ENCODE results near the gene ST7. TPM values are rescaled to one million over a fixed set of nuclear protein-coding genes. Genes with fewer than 3 reads are reported as not detected.

Gene ST7
- total RNA-seq, 2 experiments from 2014 or later: 9.6 to 10.7 TPM

GRCh38 chr7:117216436-117217069 lies 263.3 kb downstream of the ST7 start:
- TF ChIP-seq EZH2phosphoT487 (IDR thresholded peaks at IDR 0.05; ENCODE audit: borderline replicate concordance, low read depth, low read length) (no peak), CTCF (conservative IDR thresholded peaks at IDR 0.05; ENCODE audit: low read length) (no peak)
- H3K36me3 ChIP-seq (ENCODE audit: insufficient read depth, low read length): no peaks in the 10 kb centered on the region
- H3K27ac ChIP-seq (ENCODE audit: low read depth, low read length, poor library complexity, severe bottlenecking): no peak overlapping the region
- no peak for DNase-seq (ENCODE audit: low spot score)
- H3K4me1 ChIP-seq (ENCODE audit: insufficient read depth, low read length, poor library complexity, severe bottlenecking): no peaks in the 10 kb centered on the region
- no peak overlapping the region for H3K4me3 ChIP-seq (ENCODE audit: low read depth, low read length, poor library complexity, severe bottlenecking)
- H3K79me2 ChIP-seq (ENCODE audit: insufficient read depth, low read depth, low read length): no peaks in the 10 kb centered on the region
- ChIA-PET CTCF (ENCODE audit: unreplicated experiment) (no interaction called here), POLR2A (no interaction called here)
- BruUV-seq (replicated peaks): no TSS peak
- no peaks in the 10 kb centered on the region for H3K9me3 ChIP-seq (ENCODE audit: low read length)
- no peak overlapping the region for H2AFZ ChIP-seq (ENCODE audit: low read length)
- H3K4me2 ChIP-seq (ENCODE audit: low read length): no peak overlapping the region
- intact Hi-C loops (cut with micrococcal nuclease; ENCODE audit: unreplicated experiment): no loop called here
- no peaks in the 10 kb centered on the region for H3K9me2 ChIP-seq (ENCODE audit: insufficient read depth, low read length)
- no peaks in the 10 kb centered on the region for H4K20me1 ChIP-seq (ENCODE audit: insufficient read depth, low read length)

- no peaks in the 10 kb centered on the region for H3K4me1 ChIP-seq (ENCODE audit: insufficient read depth, low read length, poor library complexity, severe bottlenecking)
- BruUV-seq (replicated peaks): no TSS peak
- H3K79me2 ChIP-seq (ENCODE audit: insufficient read depth, low read depth, low read length): no peaks in the 10 kb centered on the region
- H2AFZ ChIP-seq (ENCODE audit: low read length): no peak overlapping the region
- no peak for TF ChIP-seq EZH2phosphoT487 (IDR thresholded peaks at IDR 0.05; ENCODE audit: borderline replicate concordance, low read depth, low read length)
- TF ChIP-seq CTCF (conservative IDR thresholded peaks at IDR 0.05; ENCODE audit: low read length): no peak
- no peaks in the 10 kb centered on the region for H4K20me1 ChIP-seq (ENCODE audit: insufficient read depth, low read length)
- no peaks in the 10 kb centered on the region for H3K9me2 ChIP-seq (ENCODE audit: insufficient read depth, low read length)
- POLR2A ChIA-PET: no interaction called here
- no peak for DNase-seq (ENCODE audit: low spot score)
- no peaks in the 10 kb centered on the region for H3K9me3 ChIP-seq (ENCODE audit: low read length)
- CTCF ChIA-PET (ENCODE audit: unreplicated experiment): no interaction called here
- intact Hi-C loops (cut with micrococcal nuclease; ENCODE audit: unreplicated experiment): no loop called here
- H3K4me3 ChIP-seq (ENCODE audit: low read depth, low read length, poor library complexity, severe bottlenecking): no peak overlapping the region
- no peaks in the 10 kb centered on the region for H3K36me3 ChIP-seq (ENCODE audit: insufficient read depth, low read length)
- H3K27ac ChIP-seq (ENCODE audit: low read depth, low read length, poor library complexity, severe bottlenecking): no peak overlapping the region
- H3K4me2 ChIP-seq (ENCODE audit: low read length): no peak overlapping the region
These were observed 264.1 kb downstream of the ST7 start for GRCh38 chr7:117217106-117218035.

- no peak for DNase-seq (ENCODE audit: low spot score)
- no peaks in the 10 kb centered on the region for H3K36me3 ChIP-seq (ENCODE audit: insufficient read depth, low read length)
- H3K79me2 ChIP-seq (ENCODE audit: insufficient read depth, low read depth, low read length): no peaks in the 10 kb centered on the region
- no peak overlapping the region for H2AFZ ChIP-seq (ENCODE audit: low read length)
- H4K20me1 ChIP-seq (ENCODE audit: insufficient read depth, low read length): no peaks in the 10 kb centered on the region
- no peaks in the 10 kb centered on the region for H3K4me1 ChIP-seq (ENCODE audit: insufficient read depth, low read length, poor library complexity, severe bottlenecking)
- TF ChIP-seq CTCF (conservative IDR thresholded peaks at IDR 0.05; ENCODE audit: low read length): no peak
- TF ChIP-seq EZH2phosphoT487 (IDR thresholded peaks at IDR 0.05; ENCODE audit: borderline replicate concordance, low read depth, low read length): no peak
- H3K4me3 ChIP-seq (ENCODE audit: low read depth, low read length, poor library complexity, severe bottlenecking): no peak overlapping the region
- POLR2A ChIA-PET: no interaction called here
- CTCF ChIA-PET (ENCODE audit: unreplicated experiment): no interaction called here
- no peaks in the 10 kb centered on the region for H3K9me3 ChIP-seq (ENCODE audit: low read length)
- H3K9me2 ChIP-seq (ENCODE audit: insufficient read depth, low read length): no peaks in the 10 kb centered on the region
- H3K27ac ChIP-seq (ENCODE audit: low read depth, low read length, poor library complexity, severe bottlenecking): no peak overlapping the region
- intact Hi-C loops (cut with micrococcal nuclease; ENCODE audit: unreplicated experiment): no loop called here
- no TSS peak for BruUV-seq (replicated peaks)
- H3K4me2 ChIP-seq (ENCODE audit: low read length): no peak overlapping the region
These were observed 265.4 kb downstream of the ST7 start for GRCh38 chr7:117218700-117219099.

Measured in OCI-LY7 (cell line).